ENCODE data around the gene ZC3H12A.

ZC3H12A gene

GRCh38 chr1:37464443-37464842 lies 9.9 kb upstream of the ZC3H12A start:
- no peak for DNase-seq (ENCODE audit: low read depth)
- no peak for TF ChIP-seq CTCF (IDR thresholded peaks at IDR 0.05; ENCODE audit: control insufficient read depth, insufficient read depth, low read depth, low read length, missing control alignments)
- no peak overlapping the region for H3K4me3 ChIP-seq (ENCODE audit: control insufficient read depth, low read depth, low read length)

GRCh38 chr1:37465593-37466517 lies 8.5 kb upstream of the ZC3H12A start:
- no peak overlapping the region for H3K4me3 ChIP-seq (ENCODE audit: control insufficient read depth, low read depth, low read length)
- no peak for TF ChIP-seq CTCF (IDR thresholded peaks at IDR 0.05; ENCODE audit: control insufficient read depth, insufficient read depth, low read depth, low read length, missing control alignments)
- DNase-seq (ENCODE audit: low read depth) = no peak

- H3K4me3 ChIP-seq (ENCODE audit: control insufficient read depth, low read depth, low read length) = no peak overlapping the region
- DNase-seq (ENCODE audit: low read depth) = no peak
- TF ChIP-seq CTCF (IDR thresholded peaks at IDR 0.05; ENCODE audit: control insufficient read depth, insufficient read depth, low read depth, low read length, missing control alignments) = no peak
These were observed 6.3 kb upstream of the ZC3H12A start for GRCh38 chr1:37468037-37468436.

- no peak overlapping the region for H3K4me3 ChIP-seq (ENCODE audit: control insufficient read depth, low read depth, low read length)
- no peak for TF ChIP-seq CTCF (IDR thresholded peaks at IDR 0.05; ENCODE audit: control insufficient read depth, insufficient read depth, low read depth, low read length, missing control alignments)
- no peak for DNase-seq (ENCODE audit: low read depth)
These were observed 5.0 kb upstream of the ZC3H12A start for GRCh38 chr1:37469386-37469785.

GRCh38 chr1:37471345-37472231 lies 2.8 kb upstream of the ZC3H12A start:
- TF ChIP-seq CTCF (IDR thresholded peaks at IDR 0.05; ENCODE audit: control insufficient read depth, insufficient read depth, low read depth, low read length, missing control alignments) = no peak
- H3K4me3 ChIP-seq (ENCODE audit: control insufficient read depth, low read depth, low read length) = peak overlapping the region; percentile 33
- DNase-seq (ENCODE audit: low read depth) = peak; percentile 72

GRCh38 chr1:37472281-37472680 lies 2.1 kb upstream of the ZC3H12A start:
- no peak for DNase-seq (ENCODE audit: low read depth)
- no peak for TF ChIP-seq CTCF (IDR thresholded peaks at IDR 0.05; ENCODE audit: control insufficient read depth, insufficient read depth, low read depth, low read length, missing control alignments)
- no peak overlapping the region for H3K4me3 ChIP-seq (ENCODE audit: control insufficient read depth, low read depth, low read length)
